Mesothelial cell of epicardium (in vitro differentiated cells): ENCODE results near the gene KRTAP3-1. TPM values are rescaled to one million over a fixed set of nuclear protein-coding genes. Genes with fewer than 3 reads are reported as not detected.

Source experiments
- DNase-seq, 2 experiments: peaks; one replicate each; pipeline ENCODE4 v3.0.0; 2021; ENCODE audit warnings: low spot score in 2 of 2; ENCODE audit not compliant: unreplicated experiment in 2 of 2
- H3K27ac Mint-ChIP-seq: 2 replicates; pipeline ENCODE4 v1.8.0; 2021; ENCODE audit warnings: mixed read lengths
- H3K27me3 Mint-ChIP-seq: 2 replicates; pipeline ENCODE4 v1.8.0; 2021; ENCODE audit warnings: low read depth, mixed read lengths
- H3K36me3 Mint-ChIP-seq: 2 replicates; pipeline ENCODE4 v1.8.0; 2021; ENCODE audit warnings: mixed read lengths
- H3K4me1 Mint-ChIP-seq: 2 replicates; pipeline ENCODE4 v1.8.0; 2021; ENCODE audit warnings: mixed read lengths
- H3K4me3 Mint-ChIP-seq: 2 replicates; pipeline ENCODE4 v1.8.0; 2021; ENCODE audit warnings: mild to moderate bottlenecking, moderate library complexity, mixed read lengths
- H3K9me3 Mint-ChIP-seq: 2 replicates; pipeline ENCODE4 v1.8.0; 2021; ENCODE audit warnings: mixed read lengths
- total RNA-seq: library from RNA; stranded (reverse); gene quantifications from 3 replicates; pipeline ENCODE4 v1.2.1, GENCODE V29; 2021
- TF ChIP-seq, protein P1 (sequence below): fragments of 200-600 bp; sonication (generic); IDR thresholded peaks from one replicate; pipeline ENCODE4 v1.5.0; 2021; ENCODE audit warnings: antibody characterized with exemption; ENCODE audit not compliant: unreplicated experiment

The KRTAP3-1 gene
- total RNA-seq, 1 donor from 2014 or later, result 1.3 TPM

DNA sequence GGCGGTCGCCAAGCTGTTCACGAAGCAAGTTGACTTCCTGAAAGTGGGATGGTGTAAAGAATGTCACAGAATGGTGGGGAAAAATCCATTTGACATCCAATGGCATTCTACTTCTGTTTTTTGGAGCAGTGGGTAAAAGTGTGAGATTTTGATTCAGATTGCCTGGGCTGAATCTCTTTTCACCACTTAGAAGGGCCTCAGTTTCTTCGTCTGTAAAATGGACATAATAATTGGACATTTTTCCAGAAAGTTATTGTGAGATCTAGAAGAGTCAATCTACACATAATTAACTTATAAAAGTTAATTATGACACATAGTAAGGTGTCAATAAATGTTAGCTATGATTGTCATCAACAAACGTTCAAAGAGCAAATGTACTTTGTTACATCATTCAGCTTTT, 27.8 kb downstream of the KRTAP3-1 start:
- Mint-ChIP-seq H3K27me3 (no peaks in the 10 kb centered on the region), H3K36me3 (no peaks in the 10 kb centered on the region), H3K4me3 (no peak overlapping the region), H3K27ac (peak overlapping the region; percentile 25), H3K4me1 (peaks cover 25% of the 10 kb centered on the region), H3K9me3 (no peaks in the 10 kb centered on the region)
- no peak for DNase-seq
- TF ChIP-seq, protein P1, sequence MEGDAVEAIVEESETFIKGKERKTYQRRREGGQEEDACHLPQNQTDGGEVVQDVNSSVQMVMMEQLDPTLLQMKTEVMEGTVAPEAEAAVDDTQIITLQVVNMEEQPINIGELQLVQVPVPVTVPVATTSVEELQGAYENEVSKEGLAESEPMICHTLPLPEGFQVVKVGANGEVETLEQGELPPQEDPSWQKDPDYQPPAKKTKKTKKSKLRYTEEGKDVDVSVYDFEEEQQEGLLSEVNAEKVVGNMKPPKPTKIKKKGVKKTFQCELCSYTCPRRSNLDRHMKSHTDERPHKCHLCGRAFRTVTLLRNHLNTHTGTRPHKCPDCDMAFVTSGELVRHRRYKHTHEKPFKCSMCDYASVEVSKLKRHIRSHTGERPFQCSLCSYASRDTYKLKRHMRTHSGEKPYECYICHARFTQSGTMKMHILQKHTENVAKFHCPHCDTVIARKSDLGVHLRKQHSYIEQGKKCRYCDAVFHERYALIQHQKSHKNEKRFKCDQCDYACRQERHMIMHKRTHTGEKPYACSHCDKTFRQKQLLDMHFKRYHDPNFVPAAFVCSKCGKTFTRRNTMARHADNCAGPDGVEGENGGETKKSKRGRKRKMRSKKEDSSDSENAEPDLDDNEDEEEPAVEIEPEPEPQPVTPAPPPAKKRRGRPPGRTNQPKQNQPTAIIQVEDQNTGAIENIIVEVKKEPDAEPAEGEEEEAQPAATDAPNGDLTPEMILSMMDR, result no peak

DNA sequence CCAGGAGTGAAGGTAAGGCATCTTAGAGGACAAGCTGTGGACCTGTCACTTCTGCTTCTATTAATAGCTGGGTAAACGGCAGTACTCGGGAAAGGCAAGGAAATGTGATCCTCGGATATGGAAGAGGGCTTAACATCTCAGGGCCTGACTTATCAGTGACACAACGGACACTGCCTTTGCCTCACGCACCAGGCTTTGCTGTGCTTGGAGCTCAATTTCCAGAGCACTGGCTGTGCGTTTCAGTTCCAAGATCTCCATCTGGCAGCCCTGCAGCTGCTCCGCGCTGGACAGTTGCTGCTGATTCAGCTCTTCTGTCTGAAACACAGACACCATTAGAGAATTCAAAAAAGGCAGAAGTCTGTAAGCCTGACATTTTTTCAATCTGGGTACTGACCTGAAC, 28.3 kb downstream of the KRTAP3-1 start:
- TF ChIP-seq, protein P1, result no peak
- Mint-ChIP-seq H3K36me3 (no peaks in the 10 kb centered on the region), H3K4me1 (peaks cover 24% of the 10 kb centered on the region), H3K4me3 (no peak overlapping the region), H3K9me3 (no peaks in the 10 kb centered on the region), H3K27me3 (no peaks in the 10 kb centered on the region), H3K27ac (peak overlapping the region; percentile 25)
- no peak for DNase-seq

DNA sequence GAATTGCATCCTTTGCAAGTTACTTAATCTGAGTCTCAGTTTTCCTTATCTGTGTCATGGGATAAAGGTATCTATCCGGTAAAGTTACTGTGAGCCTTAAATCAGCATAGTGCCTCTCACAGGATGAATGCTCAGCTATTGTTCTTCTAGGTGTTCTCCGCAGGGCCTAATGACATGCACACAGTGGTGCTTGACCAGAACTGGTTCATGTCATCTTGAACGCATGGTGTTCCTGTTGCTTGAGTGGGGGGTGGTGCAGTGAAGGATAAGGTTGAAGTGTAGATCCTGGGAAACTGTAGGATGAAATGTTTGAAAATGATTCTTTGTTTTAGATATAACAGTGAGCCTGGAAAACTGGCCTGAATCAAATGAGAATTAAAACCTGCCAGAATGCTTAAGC, 28.8 kb downstream of the KRTAP3-1 start:
- no peaks in the 10 kb centered on the region for H3K9me3 Mint-ChIP-seq
- TF ChIP-seq, protein P1, result no peak
- H3K4me1 Mint-ChIP-seq, result peaks cover 22% of the 10 kb centered on the region
- H3K27ac Mint-ChIP-seq, result no peak overlapping the region
- no peak for DNase-seq
- no peaks in the 10 kb centered on the region for H3K27me3 Mint-ChIP-seq
- H3K4me3 Mint-ChIP-seq, result no peak overlapping the region
- H3K36me3 Mint-ChIP-seq, result no peaks in the 10 kb centered on the region

DNA sequence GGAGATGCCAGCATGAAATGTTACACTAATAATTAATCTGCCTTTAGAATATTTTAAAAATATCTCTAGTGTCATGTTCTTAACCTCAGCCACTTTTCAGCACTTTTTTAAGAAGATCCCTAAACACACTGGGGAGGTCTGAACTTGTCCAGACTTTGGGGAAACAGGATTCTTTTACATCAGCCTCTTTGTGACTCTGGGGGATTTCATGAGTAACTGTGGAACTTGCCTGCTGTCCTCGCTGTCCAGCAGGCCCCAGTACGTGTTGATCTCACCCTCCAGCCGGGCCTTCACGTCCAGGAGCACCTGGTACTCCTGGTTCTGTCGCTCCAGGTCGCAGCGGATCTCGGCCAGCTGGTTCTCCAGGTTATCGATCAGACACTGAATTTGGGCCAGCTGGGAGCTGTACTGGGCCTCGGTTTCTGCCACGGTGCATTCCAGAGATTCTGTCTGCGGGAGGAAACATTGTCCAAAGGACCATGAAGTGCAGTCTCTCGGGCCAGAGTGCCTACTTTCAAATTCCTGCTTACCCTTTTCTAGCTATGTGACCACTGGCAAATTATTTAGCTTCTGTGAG, 30.3 kb downstream of the KRTAP3-1 start:
- DNase-seq, result no peak
- Mint-ChIP-seq H3K27me3 (no peaks in the 10 kb centered on the region), H3K4me3 (no peak overlapping the region), H3K9me3 (no peaks in the 10 kb centered on the region), H3K4me1 (peaks cover 22% of the 10 kb centered on the region), H3K27ac (peak overlapping the region; percentile 89), H3K36me3 (no peaks in the 10 kb centered on the region)
- TF ChIP-seq, protein P1, result no peak

DNA sequence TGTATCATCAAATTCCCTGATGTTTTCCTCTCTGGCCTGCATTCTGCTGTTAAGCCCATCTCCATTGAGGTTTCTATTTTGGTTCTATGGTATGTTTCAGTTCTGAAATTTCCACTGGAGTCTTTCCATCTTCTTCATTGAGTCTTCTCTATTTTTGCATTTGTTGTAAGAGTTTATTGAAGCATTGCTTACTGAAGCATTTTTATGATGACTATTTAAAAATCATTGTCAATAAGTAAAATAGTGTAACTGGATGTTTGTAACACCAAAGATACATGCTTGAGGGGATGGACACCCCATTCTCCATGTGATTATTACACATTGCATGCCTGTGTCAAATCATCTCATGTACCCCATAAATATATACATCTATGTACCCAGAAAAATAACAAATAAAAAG, 33.4 kb downstream of the KRTAP3-1 start:
- Mint-ChIP-seq H3K4me3 (no peak overlapping the region), H3K27me3 (no peaks in the 10 kb centered on the region), H3K27ac (no peak overlapping the region), H3K9me3 (no peaks in the 10 kb centered on the region), H3K4me1 (peaks cover 15% of the 10 kb centered on the region), H3K36me3 (no peaks in the 10 kb centered on the region)
- TF ChIP-seq, protein P1, result no peak
- no peak for DNase-seq

DNA sequence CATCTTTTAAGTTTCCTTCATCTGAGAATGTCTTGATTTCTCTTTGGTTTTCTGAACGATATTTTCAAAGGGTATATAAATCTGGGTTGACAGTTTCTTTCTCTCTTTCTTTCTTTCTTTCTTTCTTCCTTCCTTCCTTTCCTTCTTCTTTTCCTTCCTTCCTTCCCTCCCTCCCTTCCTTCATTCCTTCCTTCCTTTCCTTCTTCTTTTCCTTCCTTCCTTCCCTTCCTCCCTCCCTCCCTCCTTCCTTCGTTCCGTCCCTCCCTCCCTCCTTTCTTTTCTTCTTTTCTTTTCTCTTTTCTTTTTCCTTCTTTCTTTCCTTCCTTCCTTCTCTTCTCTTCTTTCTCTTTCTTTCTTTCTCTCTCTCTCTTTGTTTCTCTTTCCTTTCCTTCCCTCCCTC, 34.6 kb downstream of the KRTAP3-1 start:
- TF ChIP-seq, protein P1, result no peak
- DNase-seq, result no peak
- Mint-ChIP-seq H3K27ac (no peak overlapping the region), H3K4me3 (no peak overlapping the region), H3K36me3 (peaks cover 1% of the 10 kb centered on the region), H3K4me1 (peaks cover 7% of the 10 kb centered on the region), H3K27me3 (no peaks in the 10 kb centered on the region), H3K9me3 (peaks cover 8% of the 10 kb centered on the region)
